ENCODE data around the gene HDAC3.
A peak's percentile ranks its signal among the peaks of the same experiment; 100 is the strongest.

HDAC3 gene

DNA sequence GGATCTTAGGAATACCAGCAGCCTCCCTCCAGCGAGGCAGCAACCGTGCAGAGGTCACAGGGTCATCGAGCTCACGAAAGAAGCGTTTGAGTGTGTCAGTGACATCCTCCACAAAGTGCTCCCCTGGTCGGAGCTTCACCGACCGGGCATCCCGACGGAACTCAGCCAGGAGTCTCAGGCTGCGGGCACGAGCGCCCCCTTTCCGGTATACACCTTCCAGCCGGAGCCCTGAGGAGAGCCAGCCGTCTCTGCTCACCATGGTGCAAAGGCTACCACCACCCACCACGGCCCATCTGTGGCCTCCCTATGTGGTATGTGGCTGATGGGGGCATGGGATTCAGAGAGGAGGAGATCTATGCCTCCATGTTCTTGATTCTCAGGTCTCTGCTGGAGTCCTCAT, 25.4 kb upstream of the HDAC3 start:
- no peak for DNase-seq (ENCODE audit: low read depth in 2 of 3, low spot score in 2 of 3)

DNA sequence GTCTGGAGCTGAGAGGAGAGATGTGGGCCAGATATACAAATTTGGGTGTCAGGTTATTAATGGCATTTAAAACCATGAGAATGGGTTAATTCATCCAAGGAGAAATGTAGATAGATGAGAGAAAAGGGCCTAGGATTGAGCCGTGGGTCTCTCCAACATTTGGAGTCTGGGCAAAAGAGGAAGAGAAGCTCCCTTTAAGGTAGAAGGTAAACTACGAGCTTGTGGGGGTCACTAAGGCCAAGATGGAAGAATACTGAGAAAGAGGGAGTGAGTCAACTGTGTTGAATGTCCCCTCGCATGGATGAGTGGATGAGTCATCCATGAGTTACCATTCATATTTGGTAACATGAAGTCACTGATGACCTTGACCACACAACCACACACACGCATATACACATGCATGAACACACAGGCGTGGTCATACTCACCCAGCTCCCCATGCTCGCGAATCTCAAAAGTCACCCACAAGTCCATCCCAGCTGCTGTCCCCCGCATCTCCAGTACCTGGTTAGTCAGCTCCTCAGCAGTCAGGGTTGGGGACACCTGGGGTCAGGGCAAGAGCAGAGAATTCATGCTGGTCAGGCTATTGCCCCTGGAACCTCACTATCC, 21.4 kb upstream of the HDAC3 start:
- DNase-seq (ENCODE audit: low read depth in 2 of 3, low spot score in 2 of 3), result no peak

DNA sequence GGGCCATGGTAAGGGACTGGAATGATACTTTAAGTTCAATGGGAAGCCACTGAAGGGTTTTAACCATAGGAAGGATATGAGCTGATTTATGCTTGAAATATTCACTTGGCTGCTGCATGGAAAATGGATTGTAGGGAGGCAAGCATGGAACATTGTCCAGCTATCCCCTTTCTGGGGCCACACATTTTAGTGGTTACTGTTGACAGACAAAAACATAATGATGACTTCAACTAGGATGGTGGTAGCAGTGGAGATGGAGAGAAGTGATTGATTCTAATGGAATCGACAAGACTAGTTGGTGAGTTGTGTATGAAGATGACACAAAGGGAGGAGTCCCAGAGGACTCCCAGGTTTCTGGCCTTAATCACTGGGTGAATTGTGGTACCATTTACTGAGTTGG, 20.8 kb upstream of the HDAC3 start:
- DNase-seq (ENCODE audit: low read depth in 2 of 3, low spot score in 2 of 3), result no peak

DNA sequence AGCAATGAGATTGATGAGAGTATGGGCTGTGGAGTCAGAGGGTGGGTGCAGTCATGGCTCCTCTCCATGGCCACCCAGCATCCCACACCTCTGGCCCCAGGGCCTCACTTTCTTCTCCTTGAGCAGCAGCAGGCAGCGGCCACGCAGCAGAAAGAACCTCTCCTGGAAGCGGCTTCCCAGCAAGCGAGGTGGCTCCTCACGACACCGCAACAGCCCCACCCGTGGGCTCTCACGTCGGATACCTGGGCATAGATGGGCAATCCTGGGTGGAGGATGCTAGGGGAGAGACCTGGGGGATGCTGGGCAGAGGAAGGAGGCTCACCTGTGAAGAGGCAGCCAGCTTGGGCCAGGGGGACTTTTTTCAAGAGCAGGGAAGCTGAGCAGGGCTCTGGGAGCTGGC, 19.7 kb upstream of the HDAC3 start:
- DNase-seq (ENCODE audit: low read depth in 2 of 3, low spot score in 2 of 3), result no peak

DNA sequence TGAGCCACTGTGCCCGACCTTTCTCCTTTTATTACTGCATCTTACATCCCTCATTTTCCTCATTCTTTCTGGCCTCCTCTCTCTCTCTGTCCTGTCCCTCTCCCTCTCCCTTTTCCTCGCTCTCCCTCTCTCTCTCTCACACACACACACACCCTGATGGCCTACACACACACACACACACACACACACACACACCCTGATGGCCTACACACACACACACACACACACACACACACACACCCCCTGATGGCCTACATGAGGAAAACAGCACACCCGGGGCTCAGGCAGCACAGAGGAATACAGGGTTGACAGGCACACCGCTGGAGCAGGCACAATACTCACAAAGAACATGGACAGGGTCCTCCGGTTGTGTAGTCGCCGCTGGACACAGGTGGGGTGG, 18.4 kb upstream of the HDAC3 start:
- no peak for DNase-seq (ENCODE audit: low read depth in 2 of 3, low spot score in 2 of 3)

DNA sequence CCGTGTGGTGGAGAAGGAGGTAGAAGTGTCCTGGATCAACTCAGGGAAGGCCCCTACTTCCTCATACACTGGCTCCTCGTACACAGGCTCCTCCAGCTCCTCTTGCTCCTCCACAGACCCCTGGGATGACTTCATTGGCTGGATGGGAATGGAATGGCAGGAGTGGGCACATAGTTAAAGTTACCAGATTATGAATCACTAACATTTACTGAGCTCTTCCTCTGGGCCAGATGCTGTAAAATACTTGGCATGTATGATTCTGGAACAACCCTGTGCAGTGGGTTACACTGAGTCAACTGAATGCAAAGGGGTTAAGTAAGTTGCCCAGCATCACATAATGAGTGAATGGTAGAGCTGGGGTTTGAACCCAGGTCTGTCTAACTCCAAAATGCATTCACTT, 17.6 kb upstream of the HDAC3 start:
- no peak for DNase-seq (ENCODE audit: low read depth in 2 of 3, low spot score in 2 of 3)

DNA sequence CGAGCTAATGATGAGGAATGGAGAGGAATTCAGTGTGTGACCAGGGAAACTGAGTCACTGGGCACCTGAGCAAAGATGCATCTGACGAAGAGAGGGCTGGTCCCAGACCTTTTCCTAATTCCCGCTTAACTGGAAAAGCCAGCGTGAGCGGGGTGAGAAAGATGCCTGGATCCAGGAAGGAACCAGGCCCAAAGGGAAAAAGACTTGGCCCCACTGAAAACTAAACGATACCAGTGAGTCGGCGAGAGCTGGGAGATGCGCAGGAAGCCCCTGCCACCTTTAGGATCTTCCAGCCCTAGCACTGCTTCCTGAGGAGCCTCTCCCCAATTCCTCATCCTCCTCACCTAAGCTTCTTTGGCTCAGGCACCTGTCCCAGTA, 15.1 kb upstream of the HDAC3 start:
- DNase-seq (ENCODE audit: low read depth in 2 of 3, low spot score in 2 of 3), result no peak

DNA sequence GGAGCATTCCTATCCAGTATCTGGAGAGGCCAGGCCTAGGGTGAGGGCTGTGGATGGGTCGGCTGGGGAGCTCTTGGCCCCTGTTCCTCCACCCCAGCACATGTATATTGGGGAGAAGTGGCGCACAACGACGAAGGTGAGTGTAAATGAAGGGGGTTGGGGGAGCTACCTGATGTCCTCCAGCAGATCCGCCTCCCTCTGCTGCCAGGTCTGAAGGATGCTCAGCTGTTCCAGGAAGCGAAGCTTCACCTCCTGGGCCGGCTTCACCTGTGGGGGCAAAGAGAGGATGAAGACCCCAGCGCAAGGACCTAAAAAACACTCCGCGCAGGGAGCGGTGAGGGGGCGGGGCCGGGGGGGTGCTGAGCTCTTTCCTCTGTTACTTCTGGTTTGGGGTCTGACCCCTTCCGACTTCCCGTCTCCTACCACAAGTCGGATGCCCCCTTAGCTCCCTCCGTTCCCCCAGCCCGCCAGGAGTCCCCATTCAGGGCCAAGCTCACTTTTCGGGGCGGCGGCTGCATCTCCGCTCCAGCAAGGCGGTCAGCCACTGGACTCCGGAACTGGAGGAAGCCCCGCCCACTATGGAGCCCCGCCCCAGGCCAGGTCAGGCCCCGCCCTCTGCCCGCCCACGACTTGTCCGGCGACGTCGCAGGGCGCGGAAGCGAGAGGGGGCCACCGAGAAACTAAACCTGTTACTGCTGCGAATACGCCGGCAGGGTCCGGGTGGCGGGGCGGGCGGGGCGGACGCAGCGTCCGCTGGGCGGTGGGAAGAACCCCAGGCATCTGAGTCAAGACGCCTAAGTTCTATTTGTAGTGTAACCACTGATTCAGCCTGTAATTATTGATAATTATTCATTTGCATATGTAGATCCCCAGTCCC, 14.4 kb upstream of the HDAC3 start, which contains the start of gene FCHSD1:
FCHSD1 (minus strand) TSS at position 568 of the 877 bp plus-strand sequence; CDS start at position 518, 50 bp downstream.
- peak; percentile 73 to 87 (median 84) for DNase-seq (ENCODE audit: low read depth in 2 of 3, low spot score in 2 of 3)

DNA sequence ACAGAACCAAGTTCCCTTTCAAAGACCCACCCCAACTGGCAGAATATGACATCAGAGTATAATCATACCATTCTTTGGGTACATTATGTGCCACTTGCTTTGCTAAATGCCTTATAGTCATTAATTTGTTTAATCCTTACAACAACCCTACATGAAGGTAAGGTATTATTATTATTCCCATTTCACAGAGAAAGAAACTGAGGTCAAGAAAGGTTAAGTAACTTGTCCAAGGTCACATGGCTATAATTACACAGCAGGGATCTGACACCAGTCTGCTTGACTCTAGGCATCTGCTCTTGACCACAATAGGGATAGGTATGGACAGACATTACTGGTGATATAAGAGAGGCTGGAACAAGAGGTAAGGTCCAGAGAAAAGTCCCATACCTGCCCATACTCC, 13.3 kb upstream of the HDAC3 start:
- no peak for DNase-seq (ENCODE audit: low read depth in 2 of 3, low spot score in 2 of 3)

DNA sequence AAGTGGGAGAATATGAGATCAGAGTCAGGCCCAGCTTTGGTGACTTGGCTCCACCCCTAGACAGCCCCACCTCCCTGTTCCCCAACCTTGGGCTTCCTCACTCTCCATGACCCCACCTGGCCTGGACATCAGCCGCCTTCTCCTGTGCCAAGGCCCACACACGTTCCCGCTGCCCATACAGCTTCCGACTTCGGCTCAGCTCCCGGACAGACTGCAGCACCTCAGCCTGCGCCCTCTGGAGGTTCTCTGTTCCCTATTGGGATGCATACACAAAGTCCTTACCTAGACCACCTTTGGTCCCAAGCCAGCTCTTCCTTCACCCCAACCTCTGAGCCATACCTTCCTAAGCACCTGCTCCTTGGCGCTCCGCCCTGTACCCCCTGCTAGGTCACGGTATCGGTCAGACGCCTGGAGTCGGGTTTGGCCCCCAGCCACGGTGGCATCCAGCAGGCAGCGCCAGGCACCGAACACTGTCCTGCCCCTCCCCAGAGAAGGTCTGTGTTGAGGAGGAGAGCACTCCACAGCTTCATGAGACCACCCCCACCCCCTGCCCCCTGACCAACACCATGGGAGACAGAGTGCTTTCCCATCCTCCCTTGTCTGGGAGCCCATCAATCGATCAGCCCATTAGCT, 12.5 kb upstream of the HDAC3 start:
- DNase-seq (ENCODE audit: low read depth in 2 of 3, low spot score in 2 of 3), result no peak

DNA sequence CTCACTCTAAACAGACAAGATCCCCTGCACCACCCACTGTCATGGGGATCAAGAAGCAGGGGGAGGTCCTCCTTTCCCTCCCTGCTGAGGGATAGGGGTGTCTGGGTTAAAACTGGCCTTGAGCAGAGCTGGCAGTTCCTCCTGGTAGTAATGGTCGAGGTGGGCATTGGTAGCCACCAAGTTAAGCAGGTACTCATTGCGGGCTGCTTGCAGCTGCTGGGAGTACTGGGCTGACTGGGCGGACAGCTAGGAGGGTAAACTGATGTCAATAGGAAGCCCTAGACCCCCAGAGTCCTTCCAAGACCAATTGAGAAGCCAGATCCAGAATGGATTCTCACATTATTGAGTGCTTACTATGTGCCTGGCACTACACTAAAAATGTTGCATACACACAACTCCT, 11.2 kb upstream of the HDAC3 start:
- no peak for DNase-seq (ENCODE audit: low read depth in 2 of 3, low spot score in 2 of 3)

DNA sequence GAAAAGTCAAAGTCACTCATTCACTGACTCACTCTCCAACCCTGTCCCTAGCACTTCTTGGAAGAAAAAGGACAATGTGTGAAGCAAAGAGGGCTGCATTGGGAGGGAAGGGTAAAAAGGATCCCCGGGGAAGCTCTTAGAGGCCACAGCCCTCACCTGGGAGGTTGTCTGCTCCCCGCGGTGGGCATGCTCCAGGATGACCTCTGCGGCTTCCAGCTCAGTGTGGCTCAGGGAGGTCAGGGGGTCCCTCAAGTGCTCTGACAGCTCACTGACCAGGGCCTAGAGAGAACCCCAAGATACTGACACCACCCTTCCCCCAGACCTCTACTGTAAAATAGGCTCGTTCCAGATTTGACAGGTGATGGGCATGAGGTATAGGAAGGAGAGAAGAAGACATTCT, 10.6 kb upstream of the HDAC3 start:
- DNase-seq (ENCODE audit: low read depth in 2 of 3, low spot score in 2 of 3), result no peak

DNA sequence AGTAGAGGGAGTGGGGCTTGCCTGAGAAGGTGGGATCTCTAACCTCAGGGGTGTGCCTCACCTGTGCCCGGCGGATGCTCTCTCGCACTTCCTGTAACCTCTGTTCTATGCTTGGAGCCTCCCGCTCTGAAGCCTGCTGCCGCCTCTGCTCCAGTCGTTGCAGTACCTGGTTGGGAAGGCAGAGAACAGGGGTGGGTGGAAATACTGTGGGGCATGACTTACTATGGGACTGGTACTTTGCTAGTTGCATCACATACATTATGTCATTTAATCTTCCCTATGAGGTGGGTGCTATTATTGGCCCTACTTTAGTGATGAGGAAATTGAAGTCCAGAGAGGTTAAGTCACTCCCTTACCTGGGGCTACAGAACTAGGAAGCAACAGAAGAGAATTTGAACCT, 9.4 kb upstream of the HDAC3 start:
- no peak for DNase-seq (ENCODE audit: low read depth in 2 of 3, low spot score in 2 of 3)

DNA sequence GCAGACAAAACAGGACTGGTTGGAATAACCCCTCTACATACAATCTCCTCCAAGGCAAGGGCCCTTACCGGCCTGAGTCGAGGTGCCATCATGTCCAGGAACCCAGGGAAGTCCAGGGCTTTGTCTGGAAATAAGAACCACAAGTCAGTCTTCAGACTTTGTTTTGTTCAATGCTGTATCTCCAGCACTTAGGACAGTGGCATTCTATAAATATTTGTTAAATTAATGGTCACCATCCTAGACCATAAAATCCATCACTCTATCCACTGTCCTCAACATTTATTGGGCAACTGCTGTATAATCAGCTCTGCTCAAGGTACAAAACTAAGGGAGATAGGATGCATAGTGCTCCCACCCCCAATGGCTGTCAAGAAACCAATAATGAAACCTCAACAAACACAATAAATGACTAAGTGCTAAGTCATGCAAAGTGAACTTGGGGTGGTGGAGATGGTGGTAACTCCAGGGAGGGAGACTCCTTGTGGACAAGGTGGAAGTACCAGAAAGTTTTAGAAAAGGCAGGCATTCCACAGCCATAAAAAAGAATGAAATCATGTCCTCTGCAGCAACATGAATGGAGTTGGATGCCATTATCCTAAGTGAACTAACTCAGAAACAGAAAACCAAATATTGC, 5.1 kb upstream of the HDAC3 start:
- no peak for DNase-seq (ENCODE audit: low read depth in 2 of 3, low spot score in 2 of 3)

DNA sequence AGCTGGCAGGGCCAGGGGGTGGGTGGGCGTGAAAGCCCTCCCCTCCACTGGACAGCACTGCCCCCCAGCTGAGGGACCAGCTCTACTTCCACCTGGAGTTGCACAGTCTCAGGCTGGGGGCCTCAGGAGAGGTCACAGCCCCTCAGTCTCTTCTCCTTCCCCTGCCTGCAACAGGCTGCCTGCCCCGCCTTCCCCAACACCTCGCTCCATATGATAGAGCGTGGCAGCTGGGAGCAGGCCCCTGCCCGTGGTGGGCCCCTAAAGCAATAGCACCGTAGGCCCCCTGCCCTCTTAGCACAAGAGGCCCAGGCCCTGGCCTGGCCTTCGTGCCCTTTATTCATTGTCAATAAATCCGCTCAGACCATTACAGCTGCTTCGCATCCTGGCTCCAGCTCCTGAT, 4.0 kb upstream of the HDAC3 start:
- DNase-seq (ENCODE audit: low read depth in 2 of 3, low spot score in 2 of 3), result no peak

DNA sequence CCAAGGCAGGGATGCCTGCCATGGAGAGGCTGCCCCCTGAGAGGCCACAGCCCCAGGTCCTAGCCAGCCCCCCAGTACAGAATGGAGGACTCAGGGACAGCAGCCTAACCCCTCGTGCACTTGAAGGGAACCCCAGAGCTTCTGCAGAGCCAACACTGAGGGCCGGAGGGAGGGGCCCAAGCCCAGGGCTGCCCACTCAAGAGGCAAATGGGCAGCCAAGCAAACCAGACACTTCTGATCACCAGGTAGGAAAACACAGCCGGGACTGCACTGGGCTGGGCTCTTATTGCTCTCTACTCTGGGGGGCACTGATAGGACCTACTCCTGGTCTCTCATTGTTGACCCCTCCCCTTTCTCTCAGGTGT, 3.4 kb upstream of the HDAC3 start:
- DNase-seq (ENCODE audit: low read depth in 2 of 3, low spot score in 2 of 3), result no peak

DNA sequence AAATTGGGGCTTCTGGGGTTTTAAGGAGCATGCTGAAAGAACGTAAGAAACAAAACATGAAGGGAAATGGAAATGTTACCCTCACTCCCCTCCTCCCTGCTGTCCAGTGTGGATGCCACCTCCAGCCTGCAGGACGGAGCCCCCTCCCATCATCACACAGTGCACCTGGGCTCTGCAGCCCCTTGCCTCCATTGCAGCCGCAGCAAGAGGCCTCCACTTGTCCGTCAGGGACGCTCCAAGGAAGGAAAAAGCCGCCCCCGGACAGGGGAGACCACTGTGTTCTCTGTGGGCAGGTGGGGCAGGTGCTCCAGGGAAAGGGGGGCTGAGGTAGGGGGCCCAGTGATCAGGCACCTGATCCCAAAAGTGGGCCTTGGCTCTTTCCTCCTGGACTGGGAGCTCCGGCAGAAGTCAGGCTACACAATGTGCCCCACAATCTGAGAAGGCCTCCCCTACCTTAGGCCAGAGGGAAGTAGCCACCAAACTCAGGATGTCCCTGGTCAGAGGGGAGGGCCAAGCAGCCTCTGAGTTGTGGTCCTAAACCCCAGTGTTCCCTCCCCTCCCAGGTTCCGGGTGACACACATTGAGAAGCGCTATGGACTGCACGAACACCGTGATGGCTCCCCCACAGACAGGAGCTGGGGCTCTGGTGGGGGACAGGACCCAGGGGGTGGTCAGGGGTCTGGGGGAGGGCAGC, 2.9 kb upstream of the HDAC3 start:
- no peak for DNase-seq (ENCODE audit: low read depth in 2 of 3, low spot score in 2 of 3)

DNA sequence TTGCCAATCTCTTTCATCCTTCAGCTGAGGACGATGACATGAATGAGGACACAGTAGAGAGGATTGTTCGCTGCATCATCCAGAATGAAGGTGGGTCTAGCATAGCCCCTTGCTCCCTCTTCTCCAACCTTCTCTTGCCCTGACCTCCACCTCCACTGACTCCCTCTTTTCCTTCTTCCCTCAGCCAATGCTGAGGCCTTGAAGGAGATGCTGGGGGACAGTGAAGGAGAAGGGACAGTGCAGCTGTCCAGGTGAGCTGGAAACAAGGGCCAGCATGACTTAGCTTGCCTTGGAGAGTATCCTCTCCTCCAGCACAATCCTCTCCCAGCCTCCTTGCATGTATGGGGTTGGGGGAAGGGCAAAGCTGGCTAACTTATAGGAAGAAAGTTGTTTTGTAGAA, 2.1 kb upstream of the HDAC3 start:
- DNase-seq (ENCODE audit: low read depth in 2 of 3, low spot score in 2 of 3), result no peak

DNA sequence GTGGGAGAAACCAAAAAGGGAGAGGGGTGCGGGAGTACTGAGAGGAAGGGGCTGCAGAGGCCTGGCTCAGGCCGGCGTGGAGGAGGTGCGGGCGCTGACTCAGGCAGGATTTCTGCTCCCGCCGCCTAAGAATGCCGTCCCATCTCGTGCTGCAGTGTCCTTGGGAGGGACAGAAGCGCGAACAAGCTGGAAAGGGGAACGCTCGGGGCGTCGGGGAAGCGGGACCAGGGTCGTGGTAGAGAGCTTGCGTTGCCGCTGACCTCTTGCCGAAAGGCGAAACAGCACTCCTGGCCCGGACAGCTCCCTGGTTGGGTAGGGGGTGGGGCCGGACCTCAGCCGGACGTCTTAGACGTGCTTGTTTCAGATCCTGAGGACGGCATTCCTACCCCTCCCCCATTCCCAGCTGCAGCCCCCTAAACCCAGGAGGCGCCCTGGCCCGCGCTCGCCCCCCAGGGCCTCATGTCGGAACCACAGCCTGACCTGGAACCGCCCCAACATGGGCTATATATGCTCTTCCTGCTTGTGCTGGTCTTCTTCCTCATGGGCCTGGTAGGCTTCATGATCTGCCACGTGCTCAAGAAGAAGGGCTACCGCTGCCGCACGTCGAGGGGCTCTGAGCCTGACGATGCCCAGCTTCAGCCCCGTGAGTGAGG, 1.2 kb upstream of the HDAC3 start:
- DNase-seq (ENCODE audit: low read depth in 2 of 3, low spot score in 2 of 3), result peak in 2 of 3 experiments; percentile 39 to 40

DNA sequence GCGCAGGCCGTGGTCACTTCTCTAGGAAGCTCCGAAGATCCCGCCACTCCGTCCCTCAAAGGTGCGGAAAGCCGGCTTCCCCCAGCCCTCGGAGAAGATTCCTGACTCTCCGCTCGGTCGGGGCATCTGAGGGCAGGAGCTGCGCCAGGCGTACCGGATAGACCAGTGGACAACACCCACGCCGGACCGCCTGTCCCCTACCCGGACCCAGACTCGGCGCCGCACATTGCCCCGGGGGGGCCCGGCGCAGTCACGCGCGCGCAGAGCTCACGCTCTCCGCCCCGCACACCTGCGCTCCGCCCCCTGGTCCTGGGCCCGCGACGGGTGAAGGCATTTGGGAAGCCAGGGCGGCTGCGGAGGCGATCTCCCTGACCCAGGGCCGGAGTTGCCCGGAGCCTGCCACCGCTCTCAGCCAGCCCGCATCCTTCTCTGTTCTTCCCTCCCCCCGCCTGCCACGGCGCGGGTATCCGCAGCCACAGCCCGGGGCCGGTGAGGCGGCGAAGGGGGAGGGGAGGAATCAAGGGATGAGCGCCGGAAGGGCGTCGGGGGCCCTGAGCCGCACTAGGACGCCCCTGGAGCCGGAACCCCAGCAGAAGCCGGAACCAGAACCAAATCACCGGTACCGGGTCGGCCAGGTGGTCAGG, 596 bp upstream of the HDAC3 start:
- DNase-seq (ENCODE audit: low read depth in 2 of 3, low spot score in 2 of 3), result peak in 2 of 3 experiments; percentile 20 to 37

Data from activated CD8-positive, alpha-beta memory T cell treated with anti-CD3 and anti-CD28 coated beads for 48 hours (primary cell).